ENCODE data around the gene DCBLD1.
"Not testable (repeated sequence)": the region's sequence is repeated elsewhere in the genome, so short reads cannot be mapped to it uniquely, and the experiment has no call there.

DCBLD1 gene

GRCh38 chr6:117513778-117514365 is 31.4 kb downstream of the DCBLD1 start:
- no peak for DNase-seq
- no peak overlapping the region for H3K4me3 Mint-ChIP-seq
- H3K9me3 Mint-ChIP-seq = no peaks in the 10 kb centered on the region
- H3K27ac Mint-ChIP-seq = no peak overlapping the region
- no peaks in the 10 kb centered on the region for H3K36me3 Mint-ChIP-seq
- CTCF ChIA-PET = no interaction called here
- H3K4me1 Mint-ChIP-seq = no peaks in the 10 kb centered on the region
- peaks cover 5% of the 10 kb centered on the region for H3K27me3 Mint-ChIP-seq

GRCh38 chr6:117514655-117515054 is 32.2 kb downstream of the DCBLD1 start:
- no peaks in the 10 kb centered on the region for H3K4me1 Mint-ChIP-seq
- no peak overlapping the region for H3K27ac Mint-ChIP-seq
- no peak for DNase-seq
- H3K27me3 Mint-ChIP-seq = peaks cover 5% of the 10 kb centered on the region
- H3K9me3 Mint-ChIP-seq = no peaks in the 10 kb centered on the region
- no peaks in the 10 kb centered on the region for H3K36me3 Mint-ChIP-seq
- H3K4me3 Mint-ChIP-seq = no peak overlapping the region
- CTCF ChIA-PET = no interaction called here

- CTCF ChIA-PET = no interaction called here
Measured at GRCh38 chr6:117515326-117515725, 32.9 kb downstream of the DCBLD1 start.

GRCh38 chr6:117517995-117518394 is 35.5 kb downstream of the DCBLD1 start:
- H3K36me3 Mint-ChIP-seq, H3K4me1 Mint-ChIP-seq, DNase-seq, H3K27me3 Mint-ChIP-seq, H3K9me3 Mint-ChIP-seq, H3K4me3 Mint-ChIP-seq, CTCF ChIA-PET, H3K27ac Mint-ChIP-seq: not testable (repeated sequence)

More at GRCh38 chr6:117515326-117515725, 32.9 kb downstream of the DCBLD1 start:
- DNase-seq = no peak
- Mint-ChIP-seq H3K4me3 (no peak overlapping the region), H3K36me3 (no peaks in the 10 kb centered on the region), H3K27ac (no peak overlapping the region), H3K27me3 (peaks cover 5% of the 10 kb centered on the region), H3K9me3 (no peaks in the 10 kb centered on the region), H3K4me1 (no peaks in the 10 kb centered on the region)

- DNase-seq = no peak
- no peak overlapping the region for H3K27ac Mint-ChIP-seq
- H3K9me3 Mint-ChIP-seq = no peaks in the 10 kb centered on the region
- H3K4me1 Mint-ChIP-seq = no peaks in the 10 kb centered on the region
- CTCF ChIA-PET = no interaction called here
- H3K36me3 Mint-ChIP-seq = no peaks in the 10 kb centered on the region
- peaks cover 5% of the 10 kb centered on the region for H3K27me3 Mint-ChIP-seq
- H3K4me3 Mint-ChIP-seq = no peak overlapping the region
Measured at GRCh38 chr6:117518870-117519269, 36.4 kb downstream of the DCBLD1 start.

GRCh38 chr6:117520603-117521395 is 38.3 kb downstream of the DCBLD1 start:
- H3K36me3 Mint-ChIP-seq = no peaks in the 10 kb centered on the region
- H3K27me3 Mint-ChIP-seq = peaks cover 5% of the 10 kb centered on the region
- H3K27ac Mint-ChIP-seq = no peak overlapping the region
- no peak overlapping the region for H3K4me3 Mint-ChIP-seq
- CTCF ChIA-PET = interaction anchor here (1.1 kb wide), 1 partner anchor 27 kb away, joined by 3 read pairs; no protein-coding TSS in a partner anchor
- no peaks in the 10 kb centered on the region for H3K4me1 Mint-ChIP-seq
- no peak for DNase-seq
- no peaks in the 10 kb centered on the region for H3K9me3 Mint-ChIP-seq

GRCh38 chr6:117521791-117522502 is 39.5 kb downstream of the DCBLD1 start:
- Mint-ChIP-seq H3K27me3 (peaks cover 5% of the 10 kb centered on the region), H3K9me3 (no peaks in the 10 kb centered on the region), H3K4me3 (no peak overlapping the region), H3K4me1 (no peaks in the 10 kb centered on the region), H3K27ac (no peak overlapping the region), H3K36me3 (no peaks in the 10 kb centered on the region)
- CTCF ChIA-PET = interaction anchor here (1.1 to 1.3 kb wide), 2 partner anchors 14 to 26 kb away, joined by 3 read pairs; no protein-coding TSS in a partner anchor
- no peak for DNase-seq

- Mint-ChIP-seq H3K27me3 (no peaks in the 10 kb centered on the region), H3K27ac (no peak overlapping the region), H3K4me1 (no peaks in the 10 kb centered on the region), H3K4me3 (no peak overlapping the region), H3K9me3 (no peaks in the 10 kb centered on the region), H3K36me3 (no peaks in the 10 kb centered on the region)
- CTCF ChIA-PET = no interaction called here
- DNase-seq = no peak
Measured at GRCh38 chr6:117525607-117526006, 43.1 kb downstream of the DCBLD1 start.

GRCh38 chr6:117530467-117531242 is 48.2 kb downstream of the DCBLD1 start:
- no peaks in the 10 kb centered on the region for H3K9me3 Mint-ChIP-seq
- H3K27ac Mint-ChIP-seq = no peak overlapping the region
- no peaks in the 10 kb centered on the region for H3K4me1 Mint-ChIP-seq
- H3K27me3 Mint-ChIP-seq = no peaks in the 10 kb centered on the region
- H3K36me3 Mint-ChIP-seq = no peaks in the 10 kb centered on the region
- DNase-seq = no peak
- CTCF ChIA-PET = no interaction called here
- no peak overlapping the region for H3K4me3 Mint-ChIP-seq

GRCh38 chr6:117531346-117531745 is 48.9 kb downstream of the DCBLD1 start:
- H3K4me3 Mint-ChIP-seq = no peak overlapping the region
- no peaks in the 10 kb centered on the region for H3K36me3 Mint-ChIP-seq
- CTCF ChIA-PET = no interaction called here
- no peaks in the 10 kb centered on the region for H3K27me3 Mint-ChIP-seq
- H3K27ac Mint-ChIP-seq = no peak overlapping the region
- H3K4me1 Mint-ChIP-seq = no peaks in the 10 kb centered on the region
- H3K9me3 Mint-ChIP-seq = no peaks in the 10 kb centered on the region
- DNase-seq = no peak

GRCh38 chr6:117531809-117532725 is 49.6 kb downstream of the DCBLD1 start:
- no peaks in the 10 kb centered on the region for H3K9me3 Mint-ChIP-seq
- H3K27me3 Mint-ChIP-seq = no peaks in the 10 kb centered on the region
- no peak overlapping the region for H3K27ac Mint-ChIP-seq
- no peaks in the 10 kb centered on the region for H3K36me3 Mint-ChIP-seq
- H3K4me3 Mint-ChIP-seq = no peak overlapping the region
- no peak for DNase-seq
- CTCF ChIA-PET = no interaction called here
- H3K4me1 Mint-ChIP-seq = no peaks in the 10 kb centered on the region

- no peaks in the 10 kb centered on the region for H3K9me3 Mint-ChIP-seq
- no peaks in the 10 kb centered on the region for H3K27me3 Mint-ChIP-seq
- no peak for DNase-seq
- H3K36me3 Mint-ChIP-seq = peaks cover 8% of the 10 kb centered on the region
- peaks cover 2% of the 10 kb centered on the region for H3K4me1 Mint-ChIP-seq
- CTCF ChIA-PET = no interaction called here
- no peak overlapping the region for H3K4me3 Mint-ChIP-seq
- H3K27ac Mint-ChIP-seq = no peak overlapping the region
Measured at GRCh38 chr6:117533775-117534174, 51.3 kb downstream of the DCBLD1 start.

- Mint-ChIP-seq H3K36me3 (peaks cover 10% of the 10 kb centered on the region), H3K4me1 (peaks cover 4% of the 10 kb centered on the region), H3K27me3 (no peaks in the 10 kb centered on the region), H3K9me3 (no peaks in the 10 kb centered on the region), H3K4me3 (no peak overlapping the region), H3K27ac (no peak overlapping the region)
- DNase-seq = no peak
- CTCF ChIA-PET = no interaction called here
Measured at GRCh38 chr6:117534974-117535373, 52.5 kb downstream of the DCBLD1 start.
